Caco-2 (cell line): ENCODE data around the gene EHBP1. TPM values are rescaled to one million over a fixed set of nuclear protein-coding genes. Genes with fewer than 3 reads are reported as not detected.

ENCODE experiments used
- BruUV-seq: library from RNA; stranded (reverse); fragments of 400-500 nt; replicated peaks from 2 replicates; lab custom pipeline; 2021; lab: Mats Ljungman, UMichigan
- CTCF ChIA-PET: fragments of 300-600 bp; sonication (Branson Sonifier 250); formaldehyde crosslinking; loops from one replicate; lab custom pipeline; 2022; ENCODE audit warnings: antibody characterized with exemption; lab: Charles Lee
- POLR2A ChIA-PET: fragments of 300-600 bp; sonication (Branson Sonifier 250); formaldehyde crosslinking; loops from one replicate; lab custom pipeline; 2022; ENCODE audit warnings: antibody characterized with exemption; lab: Charles Lee
- DNase-seq, 2 experiments: peaks; one replicate each; pipeline versions ENCODE4 v3.0.0 to v3.0.0-alpha.2; 2020 to 2022
- H3K27me3 ChIP-seq: replicated peaks from 2 replicates; pipeline ENCODE4 v1.6.0; 2011; ENCODE audit warnings: low read length; ENCODE audit not compliant: control insufficient read depth, insufficient read depth
- H3K36me3 ChIP-seq: 2 replicates; pipeline ENCODE4 v1.5.1; 2011; ENCODE audit warnings: low read length; ENCODE audit not compliant: control insufficient read depth, insufficient read depth
- H3K4me1 ChIP-seq: fragments of 250-450 bp; sonication (Bioruptor Pico); 2 replicates; pipeline ENCODE4 v1.5.1; 2020; ENCODE audit warnings: mild to moderate bottlenecking
- H3K4me3 ChIP-seq: 2 replicates; pipeline ENCODE4 v1.5.1; 2011; ENCODE audit warnings: low read depth, mild to moderate bottlenecking, control low read depth, low read length
- H3K9me3 ChIP-seq: fragments of 250-450 bp; sonication (Bioruptor Pico); 2 replicates; pipeline ENCODE4 v1.5.1; 2020; ENCODE audit warnings: mild to moderate bottlenecking, moderate library complexity
- H3K27ac Mint-ChIP-seq: one replicate; pipeline ENCODE4 v1.8.0; 2022; ENCODE audit warnings: mixed read lengths; ENCODE audit not compliant: unreplicated experiment
- H3K27me3 Mint-ChIP-seq: one replicate; pipeline ENCODE4 v1.8.0; 2022; ENCODE audit warnings: mixed read lengths; ENCODE audit not compliant: insufficient read depth, unreplicated experiment
- H3K36me3 Mint-ChIP-seq: one replicate; pipeline ENCODE4 v1.8.0; 2022; ENCODE audit warnings: mild to moderate bottlenecking, mixed read lengths; ENCODE audit not compliant: insufficient read depth, unreplicated experiment
- H3K4me1 Mint-ChIP-seq: one replicate; pipeline ENCODE4 v1.8.0; 2022; ENCODE audit warnings: low read depth, mixed read lengths; ENCODE audit not compliant: unreplicated experiment
- H3K4me3 Mint-ChIP-seq: one replicate; pipeline ENCODE4 v1.8.0; 2022; ENCODE audit warnings: mild to moderate bottlenecking, moderate library complexity, mixed read lengths; ENCODE audit not compliant: unreplicated experiment
- H3K9me3 Mint-ChIP-seq: one replicate; pipeline ENCODE4 v1.8.0; 2022; ENCODE audit warnings: mixed read lengths; ENCODE audit not compliant: unreplicated experiment
- CTCF ChIP-seq, 2 experiments: fragments of 200-600 bp in 1 of 2; IDR thresholded peaks; 1 replicate in 1 of 2; 2 replicates in 1 of 2; pipeline versions ENCODE4 v1.5.1 to v1.8.0; 2011 to 2022; ENCODE audit warnings: antibody characterized with exemption in 1 of 2, control low read depth in 1 of 2, inconsistent platforms in 1 of 2, low read depth in 1 of 2, low read length in 1 of 2, mild to moderate bottlenecking in 1 of 2, moderate library complexity in 1 of 2; ENCODE audit not compliant: insufficient read depth in 1 of 2, severe bottlenecking in 1 of 2, unreplicated experiment in 1 of 2
- intact Hi-C: fragments of 100-400 bp; cut with micrococcal nuclease; formaldehyde crosslinking; loops from one replicate; pipeline ENCODE4 v1.10.0; 2022; ENCODE audit not compliant: unreplicated experiment
- total RNA-seq: library from RNA; stranded (reverse); gene quantifications from 2 replicates; pipeline ENCODE4 v1.2.3, GENCODE V29; 2022

EHBP1 gene
- total RNA-seq, 1 experiment from 2014 or later: 120 TPM

GRCh38 chr2:62884514-62884913 lies 179.0 kb downstream of the EHBP1 start:
- Histone ChIP-seq H3K9me3 (no peaks in the 10 kb centered on the region), H3K4me3 (no peak overlapping the region), H3K4me1 (no peaks in the 10 kb centered on the region), H3K27me3 (no peaks in the 10 kb centered on the region), H3K36me3 (no peaks in the 10 kb centered on the region; the same call in 1 of the 2 replicates)
- BruUV-seq: no TSS peak
- POLR2A ChIA-PET: no interaction called here
- intact Hi-C loops: no loop called here
- Mint-ChIP-seq H3K4me1 (no peaks in the 10 kb centered on the region), H3K9me3 (peaks cover 11% of the 10 kb centered on the region), H3K36me3 (peaks cover 50% of the 10 kb centered on the region), H3K4me3 (no peak overlapping the region), H3K27ac (no peak overlapping the region), H3K27me3 (no peaks in the 10 kb centered on the region)
- no peak for TF ChIP-seq CTCF (IDR thresholded peaks at IDR 0.05; ENCODE audit: insufficient read depth in 1 of 2, low read depth in 1 of 2, low read length in 1 of 2, severe bottlenecking in 1 of 2, unreplicated experiment in 1 of 2)
- CTCF ChIA-PET: no interaction called here
- DNase-seq: no peak

- no peak overlapping the region for H3K27ac Mint-ChIP-seq
- intact Hi-C loops: no loop called here
- CTCF ChIA-PET: no interaction called here
- no peak overlapping the region for H3K4me3 ChIP-seq
- no peaks in the 10 kb centered on the region for H3K36me3 ChIP-seq
- no peaks in the 10 kb centered on the region for H3K27me3 ChIP-seq
- no peak for TF ChIP-seq CTCF (IDR thresholded peaks at IDR 0.05; ENCODE audit: insufficient read depth in 1 of 2, low read depth in 1 of 2, low read length in 1 of 2, severe bottlenecking in 1 of 2, unreplicated experiment in 1 of 2)
- POLR2A ChIA-PET: no interaction called here
- DNase-seq: no peak
- no peak overlapping the region for H3K4me3 Mint-ChIP-seq
- no peaks in the 10 kb centered on the region for H3K9me3 Mint-ChIP-seq
- no peaks in the 10 kb centered on the region for H3K9me3 ChIP-seq
- H3K4me1 Mint-ChIP-seq: no peaks in the 10 kb centered on the region
- no TSS peak for BruUV-seq
- H3K4me1 ChIP-seq: no peaks in the 10 kb centered on the region
- no peaks in the 10 kb centered on the region for H3K27me3 Mint-ChIP-seq
- no peaks in the 10 kb centered on the region for H3K36me3 Mint-ChIP-seq
These were observed 189.6 kb downstream of the EHBP1 start for GRCh38 chr2:62894966-62895631.

DNA sequence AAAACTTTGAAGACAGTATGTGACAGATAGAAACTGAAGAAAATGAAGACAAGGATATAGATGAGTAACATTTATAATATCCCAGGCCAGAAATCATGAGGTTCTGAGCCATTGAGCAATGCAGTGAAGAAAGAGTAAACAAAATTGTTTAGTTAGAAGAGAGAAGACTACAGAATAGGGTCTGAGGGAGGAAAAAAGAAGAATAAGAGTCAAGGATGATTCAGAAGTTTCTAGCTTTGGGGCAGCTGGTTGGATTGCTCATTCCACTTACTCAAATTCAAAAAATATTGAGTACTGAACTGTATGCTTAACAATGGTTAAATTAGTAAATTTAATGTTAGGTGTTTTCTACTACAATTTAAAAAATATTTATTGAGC lies 190.1 kb downstream of the EHBP1 start:
- Mint-ChIP-seq H3K4me3 (no peak overlapping the region), H3K27ac (no peak overlapping the region), H3K4me1 (no peaks in the 10 kb centered on the region), H3K27me3 (no peaks in the 10 kb centered on the region), H3K36me3 (no peaks in the 10 kb centered on the region), H3K9me3 (no peaks in the 10 kb centered on the region)
- no peak for DNase-seq
- ChIA-PET POLR2A (no interaction called here), CTCF (no interaction called here)
- no peaks in the 10 kb centered on the region for H3K9me3 ChIP-seq
- intact Hi-C loops: no loop called here
- TF ChIP-seq CTCF (IDR thresholded peaks at IDR 0.05; ENCODE audit: insufficient read depth in 1 of 2, low read depth in 1 of 2, low read length in 1 of 2, severe bottlenecking in 1 of 2, unreplicated experiment in 1 of 2): no peak
- no peaks in the 10 kb centered on the region for H3K27me3 ChIP-seq
- no peaks in the 10 kb centered on the region for H3K36me3 ChIP-seq
- no peaks in the 10 kb centered on the region for H3K4me1 ChIP-seq
- no peak overlapping the region for H3K4me3 ChIP-seq
- BruUV-seq: no TSS peak
